HFF-Myc (cell line): ENCODE results near the gene IL5RA.
A peak's percentile ranks its signal among the peaks of the same experiment; 100 is the strongest.

Experiments
- DNase-seq: peaks from one replicate; pipeline ENCODE4 v3.0.0-alpha.2; 2011; ENCODE audit warnings: low read depth; ENCODE audit errors: extremely low read depth
- H3K4me3 ChIP-seq: replicated peaks from 2 replicates; pipeline ENCODE4 v1.5.1; 2011; ENCODE audit warnings: low read depth, mild to moderate bottlenecking, control low read depth, low read length
- CTCF ChIP-seq: IDR thresholded peaks from 2 replicates; pipeline ENCODE4 v1.5.1; 2012; ENCODE audit warnings: mild to moderate bottlenecking, low read depth, low read length, control low read depth; ENCODE audit errors: missing control alignments

IL5RA gene

DNA sequence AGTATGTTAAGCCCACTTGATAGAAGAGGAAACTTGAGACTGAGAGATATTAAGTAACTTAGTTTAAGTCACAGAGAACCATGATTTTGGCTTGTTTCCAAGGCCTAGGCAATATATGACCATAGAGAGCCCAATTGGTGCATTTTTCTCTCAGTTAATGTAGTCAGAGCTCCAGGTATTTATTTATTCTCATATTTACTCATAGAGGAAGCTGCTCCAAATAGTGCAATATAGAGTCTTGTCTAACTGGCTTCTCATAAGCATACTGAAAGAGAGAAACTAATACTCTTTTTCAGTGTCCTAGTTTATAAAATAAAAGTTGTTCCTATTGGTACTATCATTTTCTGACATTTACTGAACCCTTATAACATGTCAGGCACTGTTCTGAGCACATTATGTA is 31.8 kb upstream of the IL5RA start:
- no peak for TF ChIP-seq CTCF
- no peak overlapping the region for H3K4me3 ChIP-seq

DNA sequence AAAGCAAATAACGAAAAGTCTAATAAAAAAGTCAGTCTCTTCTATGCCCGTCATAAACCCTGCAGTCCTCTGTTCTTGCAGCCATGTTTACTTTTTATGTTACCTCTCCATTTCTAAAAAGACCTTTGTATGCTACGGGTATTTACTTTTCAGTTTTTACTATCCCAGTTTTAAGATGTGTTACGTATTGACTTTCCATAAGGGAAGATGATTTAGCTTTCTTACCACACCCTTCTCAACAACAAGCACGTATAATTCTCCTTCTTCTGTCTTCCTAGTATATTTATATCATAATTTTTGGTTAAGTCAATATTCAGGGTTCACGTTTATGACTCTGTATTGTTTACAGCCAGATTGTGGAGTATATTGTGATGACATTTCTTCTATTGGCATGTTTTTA is 27.4 kb upstream of the IL5RA start:
- DNase-seq: no peak
- no peak overlapping the region for H3K4me3 ChIP-seq
- TF ChIP-seq CTCF: no peak

More for the DNA sequence above, 31.8 kb upstream of the IL5RA start:
- DNase-seq: no peak

DNA sequence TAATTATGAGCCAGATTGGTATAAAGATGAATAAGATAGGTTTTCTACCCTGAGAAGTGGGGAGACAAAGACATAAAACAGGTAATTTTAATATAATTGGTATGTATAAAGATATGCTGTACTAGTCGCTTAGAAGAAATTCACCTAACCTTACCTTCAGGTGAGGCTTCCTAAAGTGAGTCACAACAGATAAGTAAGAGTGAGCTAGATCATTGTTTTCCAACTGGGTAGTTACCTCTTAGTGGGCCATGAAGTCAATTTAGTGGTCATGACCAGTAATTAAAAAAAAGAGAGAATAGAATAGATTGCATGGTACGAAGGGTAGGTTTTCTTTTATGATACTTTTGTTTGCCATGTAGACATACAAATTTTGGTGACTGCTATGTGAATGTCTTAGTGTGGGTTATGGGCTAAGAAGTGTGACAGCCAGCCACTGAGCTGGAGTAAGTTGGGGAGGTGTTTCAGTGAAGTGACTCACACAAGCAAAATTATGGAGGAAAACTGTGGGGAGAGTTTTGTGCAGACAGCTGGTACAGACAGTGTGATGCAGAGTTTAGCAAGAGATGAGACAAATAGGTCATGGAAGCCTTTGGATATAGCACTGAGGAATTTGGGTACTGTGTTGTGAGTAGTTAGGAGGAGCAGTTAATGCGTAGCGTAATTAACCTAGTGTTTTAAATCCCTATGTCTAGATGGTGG is 24.7 kb upstream of the IL5RA start:
- TF ChIP-seq CTCF: no peak
- DNase-seq: no peak
- H3K4me3 ChIP-seq: no peak overlapping the region

DNA sequence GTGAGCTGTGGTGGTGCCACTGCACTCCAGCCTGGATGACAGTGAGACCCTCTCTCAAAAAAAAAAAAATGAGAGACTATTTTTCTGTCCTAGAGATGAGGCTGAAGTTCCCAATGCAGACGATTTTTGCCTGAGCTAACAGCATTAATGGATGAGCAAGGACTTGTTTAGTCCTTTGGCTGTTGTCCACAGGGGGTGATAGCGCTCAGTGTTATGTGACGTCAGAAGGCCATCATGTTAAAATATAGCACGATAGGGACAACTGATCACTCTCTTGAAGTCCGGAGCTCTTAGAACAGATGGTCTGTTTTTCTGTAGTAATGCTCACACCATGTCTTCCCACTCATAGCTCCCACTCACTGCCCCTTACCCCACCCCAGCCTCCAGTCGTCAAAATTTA is 23.3 kb upstream of the IL5RA start:
- no peak for DNase-seq
- TF ChIP-seq CTCF: no peak
- no peak overlapping the region for H3K4me3 ChIP-seq

DNA sequence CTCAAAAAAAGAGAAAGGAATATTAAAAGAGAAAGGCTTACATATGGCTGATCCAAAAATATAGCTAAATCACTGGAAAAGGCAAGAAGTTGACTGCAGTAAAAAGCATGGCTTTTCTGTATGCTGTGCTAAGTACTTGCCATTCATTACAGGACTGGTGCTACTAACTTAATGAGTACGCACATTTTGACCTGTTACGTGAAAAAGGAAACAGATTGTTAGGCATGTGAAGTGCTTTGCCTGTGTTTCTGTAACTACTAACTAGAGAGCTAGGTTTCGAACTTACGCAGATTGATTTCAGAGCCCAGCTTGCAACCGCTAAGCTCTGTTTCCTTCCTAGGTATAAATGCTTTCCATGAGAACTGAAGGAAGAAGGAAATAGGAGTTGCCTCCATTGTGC is 19.4 kb upstream of the IL5RA start:
- H3K4me3 ChIP-seq: no peak overlapping the region
- TF ChIP-seq CTCF: no peak
- DNase-seq: no peak

GRCh38 chr3:3127432-3128010 is 17.3 kb upstream of the IL5RA start:
- TF ChIP-seq CTCF: no peak
- no peak for DNase-seq
- peak overlapping the region; percentile 94 for H3K4me3 ChIP-seq
